H9 (cell line): ENCODE results near the gene SLC25A42. TPM values are rescaled to one million over a fixed set of nuclear protein-coding genes. Genes with fewer than 3 reads are reported as not detected.

Source experiments
- DNase-seq: peaks from one replicate; pipeline ENCODE4 v3.0.0-alpha.2; 2017
- H2AFZ ChIP-seq: one replicate; pipeline ENCODE4 v1.6.1; 2013; ENCODE audit warnings: mild to moderate bottlenecking, low read length, control low read depth, moderate library complexity
- H2AK5ac ChIP-seq: 2 replicates; pipeline ENCODE4 v1.6.1; 2013; ENCODE audit warnings: low read length, control low read depth, mixed read lengths; ENCODE audit not compliant: insufficient read length
- H2BK120ac ChIP-seq: one replicate; pipeline ENCODE4 v1.6.1; 2013; ENCODE audit warnings: low read depth, mild to moderate bottlenecking, low read length, control low read depth, inconsistent platforms; ENCODE audit not compliant: poor library complexity, severe bottlenecking
- H2BK12ac ChIP-seq: 2 replicates; pipeline ENCODE4 v1.6.1; 2013; ENCODE audit warnings: low read length, control low read depth, mixed read lengths, low read depth; ENCODE audit not compliant: insufficient read length
- H2BK15ac ChIP-seq: 2 replicates; pipeline ENCODE4 v1.6.1; 2013; ENCODE audit warnings: low read depth, low read length, control low read depth
- H2BK20ac ChIP-seq: one replicate; pipeline ENCODE4 v1.6.1; 2013; ENCODE audit warnings: low read depth, mild to moderate bottlenecking, low read length, control low read depth, inconsistent platforms; ENCODE audit not compliant: poor library complexity, severe bottlenecking
- H2BK5ac ChIP-seq: 2 replicates; pipeline ENCODE4 v1.6.1; 2013; ENCODE audit warnings: low read length, control low read depth, mixed read lengths; ENCODE audit not compliant: insufficient read length
- H3K14ac ChIP-seq: 2 replicates; pipeline ENCODE4 v1.6.1; 2013; ENCODE audit warnings: low read length, control low read depth; ENCODE audit not compliant: insufficient read depth
- H3K18ac ChIP-seq: 2 replicates; pipeline ENCODE4 v1.6.1; 2013; ENCODE audit warnings: low read depth, mild to moderate bottlenecking, mixed read lengths, low read length, control low read depth; ENCODE audit not compliant: insufficient read length
- H3K23ac ChIP-seq: 2 replicates; pipeline ENCODE4 v1.6.1; 2013; ENCODE audit warnings: low read length, control low read depth, mixed read lengths, low read depth; ENCODE audit not compliant: insufficient read length
- H3K23me2 ChIP-seq: 2 replicates; pipeline ENCODE4 v1.6.1; 2013; ENCODE audit warnings: low read depth, mild to moderate bottlenecking, mixed read lengths, low read length, control low read depth; ENCODE audit not compliant: insufficient read length, poor library complexity, severe bottlenecking
- H3K27ac ChIP-seq: 2 replicates; pipeline ENCODE4 v1.5.1; 2013; ENCODE audit warnings: low read length, control low read depth, mixed read lengths, low read depth; ENCODE audit not compliant: insufficient read length
- H3K27me3 ChIP-seq: 2 replicates; pipeline ENCODE4 v1.6.1; 2013; ENCODE audit warnings: low read length, control low read depth, inconsistent platforms; ENCODE audit not compliant: insufficient read depth
- H3K4ac ChIP-seq: 2 replicates; pipeline ENCODE4 v1.6.1; 2013; ENCODE audit warnings: low read depth, mild to moderate bottlenecking, control low read depth, inconsistent platforms, low read length, moderate library complexity
- H3K4me1 ChIP-seq: 2 replicates; pipeline ENCODE4 v1.6.1; 2013; ENCODE audit warnings: low read length, control low read depth, inconsistent platforms; ENCODE audit not compliant: insufficient read depth
- H3K4me2 ChIP-seq: 2 replicates; pipeline ENCODE4 v1.6.1; 2013; ENCODE audit warnings: low read length, control low read depth, mixed read lengths; ENCODE audit not compliant: insufficient read length, insufficient read depth
- H3K56ac ChIP-seq: 2 replicates; pipeline ENCODE4 v1.6.1; 2013; ENCODE audit warnings: low read depth, mild to moderate bottlenecking, mixed read lengths, low read length, control low read depth; ENCODE audit not compliant: insufficient read length
- H3K79me1 ChIP-seq: 2 replicates; pipeline ENCODE4 v1.6.1; 2013; ENCODE audit warnings: low read depth, mild to moderate bottlenecking, moderate library complexity, low read length, control low read depth, inconsistent platforms; ENCODE audit not compliant: insufficient read depth, poor library complexity, severe bottlenecking
- H3K79me2 ChIP-seq: 2 replicates; pipeline ENCODE4 v1.6.1; 2013; ENCODE audit warnings: low read length, control low read depth, inconsistent platforms; ENCODE audit not compliant: insufficient read depth
- H3K9ac ChIP-seq: 2 replicates; pipeline ENCODE4 v1.6.1; 2013; ENCODE audit warnings: low read length, control low read depth, mixed read lengths; ENCODE audit not compliant: insufficient read length; ENCODE audit errors: extremely low read depth
- H3K9me3 ChIP-seq: one replicate; pipeline ENCODE4 v1.6.1; 2013; ENCODE audit warnings: low read depth, low read length, inconsistent platforms; ENCODE audit not compliant: control insufficient read depth
- H3T11ph ChIP-seq: one replicate; pipeline ENCODE4 v1.6.1; 2013; ENCODE audit warnings: mild to moderate bottlenecking, low read length, control low read depth, inconsistent platforms
- H4K20me1 ChIP-seq: one replicate; pipeline ENCODE4 v1.6.1; 2013; ENCODE audit not compliant: control insufficient read depth, insufficient read length, insufficient read depth
- H4K5ac ChIP-seq: 2 replicates; pipeline ENCODE4 v1.6.1; 2013; ENCODE audit warnings: low read depth, mild to moderate bottlenecking, mixed read lengths, low read length, control low read depth; ENCODE audit not compliant: insufficient read length
- H4K8ac ChIP-seq: replicated peaks from 2 replicates; pipeline ENCODE4 v1.6.1; 2013; ENCODE audit warnings: low read length, control low read depth, mixed read lengths, low read depth; ENCODE audit not compliant: insufficient read length
- H4K91ac ChIP-seq: 2 replicates; pipeline ENCODE4 v1.6.1; 2013; ENCODE audit warnings: low read depth, mild to moderate bottlenecking, moderate library complexity, mixed read lengths, low read length, control low read depth; ENCODE audit not compliant: insufficient read length
- H3K27ac Mint-ChIP-seq, 3 experiments: 2 replicates in 2 of 3; 3 replicates in 1 of 3; pipeline ENCODE4 v1.8.0; 2020 to 2021; ENCODE audit warnings: mixed read lengths in 3 of 3, mild to moderate bottlenecking in 1 of 3, moderate library complexity in 1 of 3
- H3K27me3 Mint-ChIP-seq: 2 replicates; pipeline ENCODE4 v1.8.0; 2021; ENCODE audit warnings: low read depth, mild to moderate bottlenecking, moderate library complexity, mixed read lengths
- H3K36me3 Mint-ChIP-seq, 3 experiments: 2 replicates in 2 of 3; 3 replicates in 1 of 3; pipeline ENCODE4 v1.8.0; 2020 to 2021; ENCODE audit warnings: low read depth in 3 of 3, mixed read lengths in 3 of 3; ENCODE audit not compliant: insufficient read depth in 1 of 3
- H3K4me1 Mint-ChIP-seq, 2 experiments: 2 replicates each; pipeline ENCODE4 v1.8.0; 2020; ENCODE audit warnings: mixed read lengths in 2 of 2
- H3K4me3 Mint-ChIP-seq, 2 experiments: 2 replicates in 1 of 2; 3 replicates in 1 of 2; pipeline ENCODE4 v1.8.0; 2020 to 2021; ENCODE audit warnings: mild to moderate bottlenecking in 2 of 2, mixed read lengths in 2 of 2, moderate library complexity in 1 of 2
- H3K9me3 Mint-ChIP-seq, 2 experiments: 2 replicates in 1 of 2; 3 replicates in 1 of 2; pipeline ENCODE4 v1.8.0; 2020; ENCODE audit warnings: mild to moderate bottlenecking in 2 of 2, mixed read lengths in 2 of 2, moderate library complexity in 1 of 2
- WGBS: extraction: QIAGEN DNeasy Blood & Tissue Kit; methylation state at CpG from one replicate; pipeline ENCODE4 v1.1.7; 2013; ENCODE audit warnings: missing lambda C conversion rate, low lambda C conversion rate, mixed read lengths; ENCODE audit not compliant: insufficient read length; ENCODE audit errors: extremely low coverage; 5-methylcytosine and 5-hydroxymethylcytosine counted together
- total RNA-seq: library from RNA; stranded (reverse); gene quantifications from 2 replicates; pipeline ENCODE4 v1.2.1, GENCODE V29; 2021
- TF ChIP-seq, protein P1 (sequence below): fragments of 200-600 bp; sonication (generic); conservative IDR thresholded peaks from 3 replicates; pipeline ENCODE4 v1.8.0; 2021; ENCODE audit warnings: antibody characterized with exemption, mild to moderate bottlenecking

Gene SLC25A42
- total RNA-seq, 1 experiment from 2014 or later, result 3.6 TPM

DNA sequence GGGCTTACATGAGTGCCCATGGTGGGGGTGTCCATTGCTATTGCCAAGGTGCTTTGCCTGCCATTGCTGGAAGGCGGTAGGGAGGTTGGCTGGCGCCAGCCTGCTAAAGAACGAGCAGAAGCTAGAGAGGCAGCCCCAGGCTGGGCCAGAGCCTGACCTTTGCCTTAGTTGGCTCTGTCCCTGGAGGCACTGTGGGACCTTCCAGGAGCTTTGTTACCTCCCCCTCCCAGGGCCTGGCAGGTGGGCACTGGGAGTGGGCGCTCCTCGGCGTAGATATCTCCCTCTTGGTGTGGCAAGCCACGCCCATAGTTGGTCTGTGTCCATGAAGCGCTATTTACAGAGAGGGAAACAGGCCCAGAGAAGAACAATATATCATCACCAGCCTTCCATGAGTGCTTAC lies 2.3 kb upstream of the SLC25A42 start:
- Histone ChIP-seq H3K79me2 (no peaks in the 10 kb centered on the region), H3K56ac (no peak overlapping the region), H2AFZ (no peak overlapping the region), H4K91ac (no peak overlapping the region), H3K4me1 (peaks cover 3% of the 10 kb centered on the region; the same call in 1 of the 2 replicates), H4K20me1 (no peaks in the 10 kb centered on the region), H3K27me3 (peaks cover 9% of the 10 kb centered on the region; the same call in 1 of the 2 replicates), H3T11ph (no peak overlapping the region), H3K14ac (no peak overlapping the region), H2BK120ac (no peak overlapping the region), H4K5ac (no peak overlapping the region), H2BK5ac (no peak overlapping the region), H3K4ac (no peak overlapping the region), H2BK12ac (no peak overlapping the region), H3K9me3 (no peaks in the 10 kb centered on the region), H3K18ac (no peak overlapping the region), H3K9ac (no peak overlapping the region), H3K79me1 (no peaks in the 10 kb centered on the region), H4K8ac (no peak overlapping the region), H3K4me2 (no peak overlapping the region), H2BK15ac (no peak overlapping the region), H3K23me2 (peaks cover 4% of the 10 kb centered on the region), H2AK5ac (no peak overlapping the region), H3K23ac (no peak overlapping the region), H2BK20ac (no peak overlapping the region), H3K27ac (no peak overlapping the region)
- WGBS, result no CpG with 5 or more reads among the region's 8 CpGs
- no peak for DNase-seq
- Mint-ChIP-seq H3K4me1 (peaks cover 20 to 21% of the 10 kb centered on the region in 2 experiments), H3K27ac (no peak overlapping the region), H3K27me3 (peaks cover 25% of the 10 kb centered on the region), H3K4me3 (no peak overlapping the region), H3K9me3 (no peaks in the 10 kb centered on the region; a peak in 1 of 5 replicates), H3K36me3 (peaks cover 16 to 39% (median 24%) of the 10 kb centered on the region in 3 experiments)
- TF ChIP-seq, protein P1, sequence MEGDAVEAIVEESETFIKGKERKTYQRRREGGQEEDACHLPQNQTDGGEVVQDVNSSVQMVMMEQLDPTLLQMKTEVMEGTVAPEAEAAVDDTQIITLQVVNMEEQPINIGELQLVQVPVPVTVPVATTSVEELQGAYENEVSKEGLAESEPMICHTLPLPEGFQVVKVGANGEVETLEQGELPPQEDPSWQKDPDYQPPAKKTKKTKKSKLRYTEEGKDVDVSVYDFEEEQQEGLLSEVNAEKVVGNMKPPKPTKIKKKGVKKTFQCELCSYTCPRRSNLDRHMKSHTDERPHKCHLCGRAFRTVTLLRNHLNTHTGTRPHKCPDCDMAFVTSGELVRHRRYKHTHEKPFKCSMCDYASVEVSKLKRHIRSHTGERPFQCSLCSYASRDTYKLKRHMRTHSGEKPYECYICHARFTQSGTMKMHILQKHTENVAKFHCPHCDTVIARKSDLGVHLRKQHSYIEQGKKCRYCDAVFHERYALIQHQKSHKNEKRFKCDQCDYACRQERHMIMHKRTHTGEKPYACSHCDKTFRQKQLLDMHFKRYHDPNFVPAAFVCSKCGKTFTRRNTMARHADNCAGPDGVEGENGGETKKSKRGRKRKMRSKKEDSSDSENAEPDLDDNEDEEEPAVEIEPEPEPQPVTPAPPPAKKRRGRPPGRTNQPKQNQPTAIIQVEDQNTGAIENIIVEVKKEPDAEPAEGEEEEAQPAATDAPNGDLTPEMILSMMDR, result no peak
